ENCODE results near the gene MAML3.
A peak's percentile ranks its signal among the peaks of the same experiment; 100 is the strongest.
"Not testable (repeated sequence)": the region's sequence is repeated elsewhere in the genome, so short reads cannot be mapped to it uniquely, and the experiment has no call there.

MAML3 gene

GRCh38 chr4:139961344-139961946 lies 192.5 kb downstream of the MAML3 start:
- DNase-seq (ENCODE audit: low read depth): no peak

DNA sequence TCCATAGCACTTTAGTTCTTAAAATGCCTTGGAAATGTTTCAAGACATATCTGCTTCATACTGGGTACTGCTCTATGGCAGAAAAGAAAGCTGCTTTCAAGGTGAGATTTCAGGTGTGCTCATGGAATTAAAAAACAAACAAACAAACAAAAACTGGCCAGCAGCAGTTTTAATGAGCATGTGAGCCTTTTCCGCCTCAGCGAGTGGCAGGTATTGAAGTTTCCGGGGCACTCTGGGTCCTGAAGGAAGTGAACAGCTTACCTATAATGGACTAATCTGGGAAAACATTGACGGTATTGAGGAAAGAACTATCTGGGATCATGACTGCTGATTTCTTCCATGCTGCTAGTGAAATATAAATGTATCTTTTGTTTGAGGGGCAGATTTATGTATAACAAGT lies 194.6 kb downstream of the MAML3 start:
- DNase-seq (ENCODE audit: low read depth): no peak

- DNase-seq (ENCODE audit: low read depth): no peak
Measured at GRCh38 chr4:139958739-139959098, 195.3 kb downstream of the MAML3 start.

DNA sequence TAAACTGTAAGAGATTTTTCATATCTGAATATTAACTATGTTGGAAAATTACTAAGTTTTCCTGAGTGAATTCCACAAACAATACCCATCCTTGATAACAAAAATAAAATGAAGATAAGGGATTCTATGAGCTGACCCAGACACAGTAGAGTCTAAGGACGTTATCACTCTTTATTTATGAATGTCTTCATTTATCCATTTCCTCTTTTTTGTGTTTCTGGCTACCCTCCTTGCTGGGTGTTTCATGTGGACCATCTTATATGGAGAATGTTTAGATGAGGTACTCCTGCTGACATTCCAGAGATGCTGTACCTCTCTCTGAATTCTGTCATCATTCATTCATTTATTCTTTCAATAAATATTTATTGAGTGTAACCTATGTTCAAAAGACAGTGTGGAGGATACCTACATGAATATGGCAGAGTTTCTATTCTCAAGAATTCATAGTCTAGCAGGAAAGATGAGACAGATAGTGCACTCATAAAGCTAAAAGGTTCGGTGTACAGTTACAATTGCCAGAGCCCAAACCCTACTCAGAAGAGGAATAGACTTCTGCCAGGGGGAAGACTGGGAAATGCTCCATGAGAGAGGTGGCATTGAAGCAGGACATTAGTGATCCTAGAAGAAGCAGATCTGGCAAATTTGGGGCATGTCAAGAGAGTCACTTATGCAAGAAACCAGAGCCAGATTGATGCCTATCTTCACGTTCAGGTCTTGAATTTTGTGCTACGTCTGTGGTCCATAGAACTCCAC lies 195.8 kb downstream of the MAML3 start:
- DNase-seq (ENCODE audit: low read depth): no peak

- no peak for DNase-seq (ENCODE audit: low read depth)
Measured at GRCh38 chr4:139957065-139957464, 196.9 kb downstream of the MAML3 start.

- no peak for DNase-seq (ENCODE audit: low read depth)
Measured at GRCh38 chr4:139956507-139957017, 197.4 kb downstream of the MAML3 start.

- no peak for DNase-seq (ENCODE audit: low read depth)
Measured at GRCh38 chr4:139955600-139955999, 198.4 kb downstream of the MAML3 start.

DNA sequence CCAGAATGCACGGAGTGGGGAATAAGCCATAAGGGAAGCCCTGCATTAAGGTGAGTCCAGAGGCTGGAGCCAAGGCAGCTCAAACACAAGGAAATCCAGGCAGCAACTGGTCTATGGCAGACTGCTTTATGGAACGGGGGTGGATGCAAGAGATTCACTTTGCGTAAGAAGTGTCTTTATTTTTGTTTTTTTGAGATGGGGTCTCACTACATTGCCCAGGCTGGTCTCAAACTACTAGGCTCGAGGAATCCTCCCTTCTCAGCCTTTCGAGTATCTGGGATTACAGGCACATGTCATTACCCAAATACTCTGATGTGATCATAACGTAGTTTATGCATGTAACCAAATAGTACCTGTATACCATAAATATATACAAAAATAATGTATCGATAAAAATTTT lies 199.5 kb downstream of the MAML3 start:
- no peak for DNase-seq (ENCODE audit: low read depth)

DNA sequence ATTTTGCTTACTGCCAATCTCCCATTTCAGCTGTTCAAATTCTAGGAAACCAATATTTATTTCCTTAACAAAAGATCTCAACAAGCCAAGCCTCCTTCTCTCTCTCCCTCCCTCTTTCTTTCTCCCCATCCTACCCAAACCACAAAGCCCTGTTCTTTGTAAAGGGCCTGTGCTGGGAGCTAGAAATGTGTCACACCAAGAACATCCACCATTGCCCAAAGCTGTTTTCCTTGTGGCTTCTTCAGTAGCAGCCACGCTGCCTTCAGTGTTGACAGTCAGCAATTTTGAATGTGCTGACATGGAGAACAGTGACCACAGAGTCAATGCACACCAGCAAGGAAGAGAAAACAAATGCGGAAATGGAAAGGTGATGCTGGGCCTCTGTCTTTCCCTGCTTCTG lies 203.0 kb downstream of the MAML3 start:
- DNase-seq (ENCODE audit: low read depth): no peak

- peak; percentile 20 for DNase-seq (ENCODE audit: low read depth)
Measured at GRCh38 chr4:139950568-139950967, 203.4 kb downstream of the MAML3 start.

DNA sequence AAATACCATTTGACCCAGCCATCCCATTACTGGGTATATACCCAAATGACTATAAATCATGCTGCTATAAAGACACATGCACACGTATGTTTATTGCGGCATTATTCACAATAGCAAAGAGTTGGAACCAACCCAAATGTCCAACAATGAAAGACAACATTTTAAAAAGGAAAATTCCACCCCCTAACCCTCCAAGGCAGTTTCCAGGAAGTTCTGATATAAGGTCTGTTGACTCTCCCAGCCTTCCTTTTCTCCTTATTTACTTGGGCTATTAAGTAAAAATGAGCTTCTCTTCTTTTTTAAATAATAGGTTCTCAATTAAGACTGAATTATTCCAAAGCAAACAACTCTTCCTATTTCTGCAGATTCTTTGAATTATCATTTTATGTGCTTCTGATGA lies 209.1 kb downstream of the MAML3 start:
- DNase-seq (ENCODE audit: low read depth): not testable (repeated sequence)

DNA sequence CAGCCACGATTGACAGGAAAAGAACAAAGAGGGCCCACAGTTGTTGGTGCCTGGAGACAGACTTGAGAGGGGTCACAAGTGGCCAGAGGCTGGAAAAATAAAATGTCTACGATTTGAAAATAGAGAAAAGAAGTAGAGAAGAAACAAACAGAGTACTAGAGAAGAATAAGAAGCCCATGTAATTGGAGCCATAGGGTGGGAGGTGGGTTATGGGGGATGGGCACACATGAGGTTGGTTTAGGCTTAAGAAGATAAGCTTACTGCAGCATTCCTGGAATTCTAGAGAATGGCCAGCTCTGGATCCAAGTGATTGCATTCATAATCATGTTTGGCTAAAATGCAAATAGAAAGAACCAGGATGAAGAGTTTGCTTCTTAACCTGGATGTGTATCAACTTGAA lies 210.7 kb downstream of the MAML3 start:
- DNase-seq (ENCODE audit: low read depth): no peak

DNA sequence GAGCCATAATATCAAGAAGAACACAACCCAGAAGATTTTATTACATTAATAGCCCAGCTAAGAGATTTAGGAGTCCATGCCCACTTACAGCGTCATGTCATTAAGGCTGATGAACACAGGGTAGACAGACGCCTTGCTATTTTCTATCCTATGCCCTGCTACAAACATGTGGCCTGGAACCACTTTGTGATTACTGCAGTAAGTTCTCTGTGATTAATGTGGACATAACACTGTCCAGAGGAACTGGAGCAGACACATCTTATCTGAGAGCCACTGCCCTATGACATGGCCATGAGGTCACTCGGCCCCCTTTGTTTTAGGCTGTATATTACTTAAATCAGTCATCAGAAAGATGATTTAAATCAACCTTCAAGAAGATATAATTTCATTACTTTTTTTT lies 211.7 kb downstream of the MAML3 start:
- DNase-seq (ENCODE audit: low read depth): no peak

DNA sequence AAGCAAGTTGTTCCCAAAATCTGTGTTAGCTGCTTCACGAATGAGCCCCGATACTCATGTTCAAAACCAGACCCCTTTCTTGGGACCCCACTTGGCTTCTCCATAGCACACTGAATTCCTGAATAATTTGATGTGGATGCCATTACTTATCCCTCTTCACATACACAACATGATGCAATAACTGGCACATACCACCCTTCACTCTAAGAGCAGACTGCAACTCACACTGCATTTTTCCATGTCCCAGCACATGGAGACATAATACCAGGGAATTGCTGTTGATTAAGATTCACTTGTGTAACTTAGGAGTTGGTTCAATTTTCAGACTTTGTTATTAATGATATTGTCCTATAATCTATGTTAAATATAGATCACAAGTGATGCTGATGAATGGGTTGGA lies 213.4 kb downstream of the MAML3 start:
- DNase-seq (ENCODE audit: low read depth): no peak

DNA sequence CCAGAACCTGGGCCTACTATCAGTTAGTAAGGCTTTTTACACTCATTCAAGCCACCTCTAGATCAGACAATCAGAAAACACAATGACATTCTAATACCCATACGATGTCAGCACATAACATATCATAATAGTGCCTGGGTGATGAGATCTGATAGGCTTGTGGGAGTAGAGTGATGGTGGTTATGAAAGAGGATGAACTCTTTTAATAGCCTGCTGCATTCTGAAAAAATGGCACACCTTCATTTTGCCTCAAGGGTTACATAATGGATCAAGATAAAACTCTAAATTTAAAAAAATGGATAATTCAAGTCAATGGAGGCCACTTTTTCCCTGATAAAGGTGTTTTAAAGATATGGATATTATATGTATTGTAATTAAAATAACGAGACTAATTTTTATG lies 215.6 kb downstream of the MAML3 start:
- no peak for DNase-seq (ENCODE audit: low read depth)

- DNase-seq (ENCODE audit: low read depth): no peak
Measured at GRCh38 chr4:139935911-139936310, 218.1 kb downstream of the MAML3 start.

DNA sequence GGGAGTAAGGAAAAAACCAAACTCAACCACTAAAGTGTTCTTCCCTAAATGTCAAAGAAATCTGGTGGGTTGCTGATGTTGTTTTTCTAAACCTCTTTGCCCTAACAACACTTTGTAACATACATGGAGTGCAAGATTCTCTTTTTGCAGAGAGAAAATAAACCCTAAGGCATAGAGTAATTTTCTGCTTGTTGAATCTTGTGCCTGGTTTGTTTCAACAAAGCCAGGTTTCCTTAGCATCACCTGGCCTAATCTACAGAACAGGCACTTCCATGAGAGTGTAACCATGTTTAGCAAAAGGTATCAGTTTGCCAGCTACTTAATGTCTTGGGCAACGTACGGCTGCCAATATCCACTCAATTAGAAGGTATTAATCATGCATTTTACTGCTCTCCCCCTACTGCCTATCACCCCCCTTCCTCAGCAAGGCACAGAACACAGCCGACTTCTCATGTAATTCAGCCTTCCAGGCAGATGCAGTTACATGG lies 219.2 kb downstream of the MAML3 start:
- DNase-seq (ENCODE audit: low read depth): no peak

DNA sequence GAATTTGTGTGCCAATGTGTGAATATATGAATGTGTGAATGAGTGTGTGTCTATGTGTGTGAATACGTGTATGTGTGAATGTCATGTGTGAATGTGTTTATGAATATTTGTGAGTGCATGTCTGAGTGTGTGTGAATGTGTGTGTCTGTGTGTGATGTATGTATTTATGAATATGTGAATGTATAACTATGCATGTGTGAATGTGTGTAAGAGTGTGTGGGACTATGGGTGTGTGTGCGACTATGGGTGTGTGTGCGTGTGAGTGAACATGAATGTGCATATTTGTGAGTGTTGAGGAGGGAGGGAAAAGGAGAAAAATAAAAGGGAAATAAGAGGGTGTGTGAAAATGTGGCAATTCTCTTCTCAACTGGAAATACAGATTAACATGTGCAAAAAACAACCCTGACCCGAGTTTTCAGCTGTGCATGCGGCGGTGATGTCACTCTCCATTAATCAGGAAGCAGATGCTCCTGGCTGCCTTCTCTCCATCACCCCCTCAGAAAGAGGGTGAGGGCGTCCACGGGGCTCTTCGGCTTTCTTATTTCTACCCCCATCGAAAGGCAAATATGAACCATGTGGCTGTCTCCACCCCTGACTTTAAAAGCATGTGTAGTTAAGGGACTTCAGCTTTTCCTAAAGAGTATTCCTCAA lies 219.8 kb downstream of the MAML3 start:
- DNase-seq (ENCODE audit: low read depth): no peak

- DNase-seq (ENCODE audit: low read depth): no peak
Measured at GRCh38 chr4:139933541-139933940, 220.4 kb downstream of the MAML3 start.

- DNase-seq (ENCODE audit: low read depth): no peak
Measured at GRCh38 chr4:139933104-139933503, 220.9 kb downstream of the MAML3 start.

GRCh38 chr4:139924782-139925181 lies 229.2 kb downstream of the MAML3 start:
- DNase-seq (ENCODE audit: low read depth): no peak

DNA sequence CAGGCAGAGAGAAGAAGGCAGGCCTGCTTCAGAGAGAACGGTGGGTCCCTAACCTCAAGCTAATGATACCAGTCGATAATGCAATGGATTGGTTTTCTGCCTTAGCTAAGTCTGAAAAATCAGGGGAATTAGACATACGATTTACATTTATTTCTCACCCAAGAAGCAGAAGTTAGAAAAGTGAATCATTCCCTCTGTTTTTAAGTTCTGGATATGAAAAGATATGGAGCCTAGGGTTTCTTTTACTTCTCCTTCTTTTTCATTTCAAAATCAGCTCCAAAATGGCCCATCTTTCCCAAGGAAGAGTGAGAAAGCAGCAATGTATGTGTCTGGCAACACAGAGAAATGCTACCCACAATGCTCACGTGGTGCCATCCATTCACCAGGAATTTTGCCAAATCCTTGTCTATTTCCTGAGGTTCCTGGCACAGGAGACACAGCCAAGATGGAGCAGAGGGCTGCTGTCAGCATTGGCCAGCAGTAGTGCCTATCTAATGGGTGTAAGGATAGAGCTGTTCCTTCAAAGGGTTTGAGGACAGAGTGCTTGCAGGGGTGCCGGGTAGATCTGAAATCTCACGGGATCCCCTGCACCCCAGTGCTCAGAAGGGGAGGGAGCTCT lies 231.5 kb downstream of the MAML3 start:
- peak; percentile 42 for DNase-seq (ENCODE audit: low read depth)

All from GM04503 (cell line).